Spinal cord (tissue), 10 donors: Measurements from ENCODE around the gene LRP2BP. TPM values are rescaled to one million over a fixed set of nuclear protein-coding genes. Genes with fewer than 3 reads are reported as not detected.
"Not testable (repeated sequence)": the region's sequence is repeated elsewhere in the genome, so short reads cannot be mapped to it uniquely, and the experiment has no call there.

Experiments
- DNase-seq, 6 donors: peaks; one replicate each; pipeline versions ENCODE4 v3.0.0 to v3.0.0-alpha.2; 2013 to 2015; ENCODE audit warnings: low spot score in 6 of 6, low read depth in 4 of 6
- H3K27ac ChIP-seq: one replicate; pipeline ENCODE4 v1.5.1; 2013; ENCODE audit warnings: low read depth, low read length, control low read depth
- H3K27me3 ChIP-seq: one replicate; pipeline ENCODE4 v1.6.1; 2013; ENCODE audit warnings: low read length; ENCODE audit not compliant: control insufficient read depth, insufficient read depth
- H3K36me3 ChIP-seq: one replicate; pipeline ENCODE4 v1.6.1; 2013; ENCODE audit warnings: low read length; ENCODE audit not compliant: control insufficient read depth, insufficient read depth
- H3K4me1 ChIP-seq: one replicate; pipeline ENCODE4 v1.6.1; 2013; ENCODE audit warnings: low read length; ENCODE audit not compliant: control insufficient read depth, insufficient read depth
- H3K4me3 ChIP-seq: one replicate; pipeline ENCODE4 v1.5.1; 2013; ENCODE audit warnings: low read depth, low read length, control low read depth
- H3K9me3 ChIP-seq: one replicate; pipeline ENCODE4 v1.6.1; 2013; ENCODE audit warnings: low read length; ENCODE audit not compliant: control insufficient read depth, insufficient read depth
- WGBS: methylation state at CpG from one replicate; pipeline ENCODE4 v1.1.5; 2013; ENCODE audit warnings: missing lambda C conversion rate; ENCODE audit not compliant: insufficient coverage; 5-methylcytosine and 5-hydroxymethylcytosine counted together
- polyA plus RNA-seq, 2 donors: library from polyadenylated mRNA; unstranded; fragments of 120-200 nt; gene quantifications; one replicate each; pipeline ENCODE4 v1.2.1, GENCODE V29; 2013; ENCODE audit not compliant: insufficient read length in 2 of 2
- small RNA-seq: library from RNA; depleted of rRNA; stranded (forward); fragments of <200 nt; gene quantifications from one replicate; pipeline ENCODE3, GENCODE V24; 2014; ENCODE audit warnings: low replicate concordance
- total RNA-seq, 2 donors: library from RNA; depleted of rRNA in 1 of 2; stranded (reverse); fragments of 120-200 nt in 1 of 2; fragments of >200 nt in 1 of 2; gene quantifications; one replicate each; pipeline versions ENCODE4 v1.2.3 to v1.2.4, GENCODE V29; 2013 to 2014
- donor health status: healthy.

Gene LRP2BP
- total and polyA plus RNA-seq, 4 donors = 8.0 to 14.9 (median 11.7) TPM

DNA sequence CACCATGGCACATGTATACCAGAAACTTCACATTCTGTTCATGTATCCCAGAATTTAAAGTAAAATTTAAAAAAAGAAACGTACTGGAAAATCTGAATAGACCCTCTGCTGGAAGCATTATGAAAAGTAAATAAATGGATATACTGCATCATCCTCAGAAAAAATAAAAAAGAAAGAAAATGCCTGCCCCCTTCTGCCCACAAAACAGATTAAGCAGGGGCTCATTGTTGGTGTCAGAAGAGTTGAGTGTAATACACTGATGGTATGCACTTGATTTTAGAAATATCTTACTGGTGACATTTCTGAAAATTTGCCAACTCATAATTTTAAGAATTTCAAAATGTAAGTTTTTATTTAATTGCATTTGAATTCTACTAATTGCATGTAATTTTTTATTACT is 77.8 kb downstream of the LRP2BP start:
- Histone ChIP-seq H3K27me3 (no peaks in the 10 kb centered on the region), H3K4me1 (no peaks in the 10 kb centered on the region), H3K36me3 (peaks cover 3% of the 10 kb centered on the region), H3K4me3 (no peak overlapping the region), H3K9me3 (no peaks in the 10 kb centered on the region), H3K27ac (no peak overlapping the region)
- no CpG with 5 or more reads among the region's 1 CpG for WGBS
- DNase-seq = no peak

DNA sequence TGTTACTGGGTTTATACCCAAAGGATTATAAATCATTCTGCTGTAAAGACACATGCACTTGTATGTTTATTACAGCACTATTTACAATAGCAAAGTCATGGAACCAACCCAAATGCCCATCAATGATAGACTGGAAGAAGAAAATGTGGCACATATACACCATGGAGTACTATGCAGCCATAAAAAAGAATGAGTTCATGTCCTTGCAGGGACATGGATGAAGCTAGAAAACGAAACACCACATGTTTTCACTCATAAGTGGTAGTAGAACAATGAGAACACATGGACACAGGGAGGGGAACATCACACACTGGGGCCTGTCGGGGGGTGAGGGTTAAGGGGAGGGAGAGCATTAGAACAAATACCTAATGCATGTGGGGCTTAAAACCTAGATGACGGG is 78.3 kb downstream of the LRP2BP start:
- not testable (repeated sequence) for H3K4me1 ChIP-seq, H3K27ac ChIP-seq, H3K4me3 ChIP-seq, DNase-seq, H3K9me3 ChIP-seq, H3K36me3 ChIP-seq, H3K27me3 ChIP-seq
- no CpG with 5 or more reads among the region's 3 CpGs for WGBS

Small RNA genes within 50 kb of the gene (small RNA-seq; reads per million reads assigned to genes)
- gene RF00019 = not detected

Other genes starting within 250 kb of the LRP2BP start
- 10 to 100 TPM; 25.9 to 48.0 TPM for gene CFAP97, start 191.9 kb downstream of the LRP2BP start, total RNA-seq
- gene CFAP97, start 191.9 kb downstream of the LRP2BP start, polyA plus RNA-seq = 10 to 100 TPM; 25.5 to 41.1 TPM
- 10 to 100 TPM; 30.1 to 33.5 TPM for gene SNX25, start 186.3 kb downstream of the LRP2BP start, total RNA-seq
- gene SNX25, start 186.3 kb downstream of the LRP2BP start, polyA plus RNA-seq = 10 to 100 TPM; 18.3 to 19.4 TPM
- gene ANKRD37, start 917 bp upstream of the LRP2BP start, total RNA-seq = 10 to 100 TPM; 17.5 to 28.6 TPM
- gene ANKRD37, start 917 bp upstream of the LRP2BP start, polyA plus RNA-seq = 10 to 100 TPM; 20.9 to 24.7 TPM
- 10 to 100 TPM; 52.9 to 83.3 TPM for gene UFSP2, start 30.0 kb upstream of the LRP2BP start, total RNA-seq
- gene UFSP2, start 30.0 kb upstream of the LRP2BP start, polyA plus RNA-seq = 10 to 100 TPM; 35.9 to 47.9 TPM
- 1 to 10 TPM; 2.0 to 4.8 TPM for gene CCDC110, start 75.8 kb upstream of the LRP2BP start, total RNA-seq
- gene CCDC110, start 75.8 kb upstream of the LRP2BP start, polyA plus RNA-seq = 1 to 10 TPM; 2.0 to 3.1 TPM
- 10 to 100 TPM; 45.3 to 56.9 TPM for gene PDLIM3, start 139.6 kb upstream of the LRP2BP start, total RNA-seq
- 100 to 1,000 TPM; 124 to 140 TPM for gene PDLIM3, start 139.6 kb upstream of the LRP2BP start, polyA plus RNA-seq